Measurements from ENCODE around the gene DEAF1.
A peak's percentile ranks its signal among the peaks of the same experiment; 100 is the strongest.

The DEAF1 gene

GRCh38 chr11:643366-643765 is 51.7 kb downstream of the DEAF1 start:
- no peak for DNase-seq (ENCODE audit: low spot score)

- DNase-seq (ENCODE audit: low spot score) = no peak
Measured at GRCh38 chr11:641806-642370, 53.1 kb downstream of the DEAF1 start.

- DNase-seq (ENCODE audit: low spot score) = no peak
Measured at GRCh38 chr11:640021-640706, 54.9 kb downstream of the DEAF1 start.

- DNase-seq (ENCODE audit: low spot score) = no peak
Measured at GRCh38 chr11:639332-639955, 55.6 kb downstream of the DEAF1 start.

- no peak for DNase-seq (ENCODE audit: low spot score)
Measured at GRCh38 chr11:638631-639331, 56.2 kb downstream of the DEAF1 start.

GRCh38 chr11:637593-638521 is 57.2 kb downstream of the DEAF1 start:
- DNase-seq (ENCODE audit: low spot score) = no peak

- no peak for DNase-seq (ENCODE audit: low spot score)
Measured at GRCh38 chr11:637333-637592, 57.8 kb downstream of the DEAF1 start.

GRCh38 chr11:636511-637332 is 58.3 kb downstream of the DEAF1 start, which contains the start of gene DRD4:
Gene DRD4, plus strand, starts transcription at chr11:637269. Its CDS starts 36 bp downstream, at chr11:637305.
- DNase-seq (ENCODE audit: low spot score) = no peak

GRCh38 chr11:635945-636510 is 59.0 kb downstream of the DEAF1 start:
- no peak for DNase-seq (ENCODE audit: low spot score)

- no peak for DNase-seq (ENCODE audit: low spot score)
Measured at GRCh38 chr11:630871-631270, 64.2 kb downstream of the DEAF1 start.

- DNase-seq (ENCODE audit: low spot score) = no peak
Measured at GRCh38 chr11:629237-629583, 65.8 kb downstream of the DEAF1 start.

- DNase-seq (ENCODE audit: low spot score) = no peak
Measured at GRCh38 chr11:628056-628455, 67.0 kb downstream of the DEAF1 start.

GRCh38 chr11:627308-627576 is 67.8 kb downstream of the DEAF1 start:
- no peak for DNase-seq (ENCODE audit: low spot score)

GRCh38 chr11:626475-627307 is 68.3 kb downstream of the DEAF1 start, which contains the start of gene SCT:
Gene SCT, minus strand, starts transcription at chr11:627181. Its CDS starts 38 bp downstream, at chr11:627143.
- no peak for DNase-seq (ENCODE audit: low spot score)

GRCh38 chr11:625636-626268 is 69.3 kb downstream of the DEAF1 start:
- DNase-seq (ENCODE audit: low spot score) = no peak

- no peak for DNase-seq (ENCODE audit: low spot score)
Measured at GRCh38 chr11:624705-625635, 70.1 kb downstream of the DEAF1 start, which contains the start of gene CDHR5. Gene CDHR5, minus strand, starts transcription at chr11:624955. Its CDS starts 53 bp downstream, at chr11:624902.

GRCh38 chr11:623999-624704 is 70.9 kb downstream of the DEAF1 start:
- DNase-seq (ENCODE audit: low spot score) = peak; percentile 62

Data from hematopoietic multipotent progenitor cell treated with erythropoietin and hydrocortisone succinate and interleukin-3 and kit ligand, for 17 days (in vitro differentiated cells).